ENCODE measurements around the gene RPH3AL. TPM values are rescaled to one million over a fixed set of nuclear protein-coding genes. Genes with fewer than 3 reads are reported as not detected.
A peak's percentile ranks its signal among the peaks of the same experiment; 100 is the strongest.

Gene RPH3AL, protein sequence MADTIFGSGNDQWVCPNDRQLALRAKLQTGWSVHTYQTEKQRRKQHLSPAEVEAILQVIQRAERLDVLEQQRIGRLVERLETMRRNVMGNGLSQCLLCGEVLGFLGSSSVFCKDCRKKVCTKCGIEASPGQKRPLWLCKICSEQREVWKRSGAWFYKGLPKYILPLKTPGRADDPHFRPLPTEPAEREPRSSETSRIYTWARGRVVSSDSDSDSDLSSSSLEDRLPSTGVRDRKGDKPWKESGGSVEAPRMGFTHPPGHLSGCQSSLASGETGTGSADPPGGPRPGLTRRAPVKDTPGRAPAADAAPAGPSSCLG
- total RNA-seq: 1 to 10 TPM; 1.3 to 3.5 TPM
- total RNA-seq: 0.93 to 0.98 reads per million in 2 donors

DNA sequence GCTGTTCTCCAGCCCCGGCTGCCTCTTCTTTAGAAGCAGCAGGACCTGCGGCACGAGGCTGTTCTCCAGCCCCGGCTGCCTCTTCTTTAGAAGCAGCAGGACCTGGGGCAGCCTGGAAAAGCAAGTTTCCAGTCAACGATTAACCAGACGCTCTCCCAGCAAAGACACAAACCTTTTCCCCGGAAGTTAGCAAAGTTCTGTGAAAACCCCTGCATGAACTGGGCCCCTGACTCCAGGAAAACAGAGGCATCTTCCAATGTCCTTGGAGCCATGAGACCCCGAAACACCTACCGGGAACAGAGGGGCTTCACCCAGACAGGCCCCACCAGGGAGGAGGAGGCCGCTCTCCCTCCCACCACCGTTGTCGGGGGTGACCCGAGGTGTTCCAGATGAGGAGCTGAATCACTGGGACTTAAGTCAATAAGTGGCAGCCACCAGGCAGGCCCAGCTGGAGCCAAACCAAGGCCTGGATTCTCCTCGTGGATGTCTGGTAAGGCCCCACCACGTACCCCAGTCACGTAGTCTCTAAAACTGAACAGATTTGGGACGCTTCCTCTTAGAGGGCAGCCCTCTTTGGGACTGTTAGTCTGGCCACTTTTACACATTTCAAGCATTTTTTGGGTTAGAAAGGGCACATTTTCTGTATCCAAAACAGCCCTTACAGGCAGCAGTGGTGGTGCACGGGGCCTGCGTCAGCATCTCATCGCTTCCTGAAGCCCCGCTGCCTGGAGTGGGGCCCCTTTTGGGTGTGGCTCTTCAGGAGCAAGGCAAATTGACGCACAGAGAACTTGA lies at the start of gene RPH3AL:
Gene RPH3AL (minus strand): TSS at position 387 of the 792 bp plus-strand sequence. CDS start 25,264 bp downstream, outside the sequence.
- no peak within 1 kb of the TSS for H3K27ac Mint-ChIP-seq
- ATAC-seq: no peak

DNA sequence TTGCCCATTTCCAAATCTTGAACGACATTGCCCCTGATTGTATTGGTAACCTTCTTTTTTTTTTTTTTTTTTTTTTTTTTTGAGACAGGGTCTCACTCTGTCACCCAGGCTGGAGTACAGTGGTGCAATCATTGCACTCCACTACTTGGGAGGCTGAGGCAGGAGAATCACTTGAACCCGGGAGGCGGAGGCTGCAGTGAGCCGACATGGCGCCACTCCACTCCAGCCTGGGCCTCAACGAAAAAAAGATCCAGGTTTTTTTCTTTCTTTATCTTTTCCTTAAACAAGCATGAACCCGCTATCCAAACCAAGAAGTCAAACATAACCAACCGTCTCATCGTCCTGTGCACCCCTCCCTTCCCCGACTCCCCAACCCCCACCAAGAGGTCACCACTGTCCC lies 47.6 kb upstream of the RPH3AL start:
- DNase-seq (no peak), ATAC-seq (no peak)
- Mint-ChIP-seq H3K4me1 (peaks cover 8% of the 10 kb centered on the region), H3K4me3 (no peak overlapping the region), H3K27ac (no peak overlapping the region), H3K27me3 (no peaks in the 10 kb centered on the region), H3K36me3 (ENCODE audit: low read depth) (peaks cover 4% of the 10 kb centered on the region)
- no peaks in the 10 kb centered on the region for H3K9me3 ChIP-seq (ENCODE audit: control insufficient read depth, low read length, poor library complexity, severe bottlenecking)

More for the DNA sequence above, at the start of gene RPH3AL:
- Mint-ChIP-seq H3K4me3 (no peak within 1 kb of the TSS), H3K27me3 (peaks cover 7% of the 10 kb centered on the region), H3K4me1 (peaks cover 14% of the 10 kb centered on the region), H3K36me3 (ENCODE audit: low read depth) (peaks cover 5% of the 10 kb centered on the region)
- H3K9me3 ChIP-seq (ENCODE audit: control insufficient read depth, low read length, poor library complexity, severe bottlenecking): no peaks in the 10 kb centered on the region
- no peak for DNase-seq

DNA sequence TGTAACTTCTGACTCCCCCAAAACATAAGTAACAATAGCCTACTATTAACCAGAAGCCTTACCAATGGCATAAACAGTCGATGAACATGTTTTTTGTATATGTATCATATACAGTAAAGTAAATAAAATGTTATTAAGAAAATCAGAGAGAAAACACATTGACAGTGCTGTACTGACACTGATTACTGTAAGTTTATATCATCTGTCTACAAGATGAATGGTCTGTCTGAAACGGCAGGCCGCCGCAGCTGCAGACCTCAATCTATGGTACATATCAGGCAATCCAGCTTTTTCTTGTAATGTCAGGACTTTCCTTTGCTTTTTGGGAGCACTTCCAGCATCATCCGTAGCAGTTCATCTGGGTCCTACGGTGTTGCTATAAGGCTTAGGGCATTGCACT lies 44.2 kb upstream of the RPH3AL start:
- Mint-ChIP-seq H3K4me1 (peaks cover 3% of the 10 kb centered on the region), H3K4me3 (no peak overlapping the region), H3K27ac (no peak overlapping the region), H3K36me3 (ENCODE audit: low read depth) (no peaks in the 10 kb centered on the region), H3K27me3 (no peaks in the 10 kb centered on the region)
- H3K9me3 ChIP-seq (ENCODE audit: control insufficient read depth, low read length, poor library complexity, severe bottlenecking): no peaks in the 10 kb centered on the region
- ATAC-seq (no peak), DNase-seq (no peak)

DNA sequence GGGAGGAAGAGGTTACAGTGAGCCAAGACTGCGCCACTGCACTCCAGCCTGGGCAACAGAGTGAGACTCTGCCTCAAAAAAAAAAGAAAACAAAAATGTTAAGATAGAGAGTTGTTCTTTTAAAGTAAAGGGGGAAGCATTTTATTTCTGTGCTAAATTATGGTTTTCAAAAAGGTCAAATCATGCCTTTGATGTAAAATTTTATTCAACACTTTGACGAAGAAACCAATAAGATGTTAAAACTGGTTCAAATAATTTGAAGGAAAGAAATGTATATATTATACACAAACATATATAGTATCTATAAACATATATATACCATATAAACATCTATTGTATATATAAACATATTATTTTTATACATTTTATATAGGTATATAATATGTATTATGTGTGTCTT lies 43.4 kb upstream of the RPH3AL start:
- peak overlapping the region; percentile 72 for H3K27ac Mint-ChIP-seq
- DNase-seq (no peak), ATAC-seq (no peak)
- no peaks in the 10 kb centered on the region for H3K27me3 Mint-ChIP-seq
- H3K36me3 Mint-ChIP-seq (ENCODE audit: low read depth): no peaks in the 10 kb centered on the region
- H3K4me3 Mint-ChIP-seq: no peak overlapping the region
- peaks cover 3% of the 10 kb centered on the region for H3K4me1 Mint-ChIP-seq
- H3K9me3 ChIP-seq (ENCODE audit: control insufficient read depth, low read length, poor library complexity, severe bottlenecking): no peaks in the 10 kb centered on the region

DNA sequence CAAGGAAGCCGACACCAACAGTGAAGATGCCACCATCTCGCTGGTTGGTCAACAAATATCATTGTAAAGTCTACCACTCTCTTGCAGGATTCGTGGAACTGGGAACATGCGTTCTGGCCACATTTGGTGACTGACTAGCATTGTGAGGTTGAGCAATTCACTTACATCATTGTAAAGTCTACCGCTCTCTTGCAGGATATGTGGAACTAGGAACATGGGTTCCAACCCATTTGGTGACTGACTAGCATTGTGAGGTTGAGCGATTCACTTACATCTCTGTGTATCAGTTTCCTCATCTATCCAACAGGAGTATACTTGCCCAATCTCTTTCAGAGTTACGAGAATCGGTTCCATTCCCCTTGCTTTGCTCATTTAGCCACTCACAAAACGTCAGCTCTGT lies 42.6 kb upstream of the RPH3AL start:
- H3K4me1 Mint-ChIP-seq: peaks cover 3% of the 10 kb centered on the region
- no peak overlapping the region for H3K4me3 Mint-ChIP-seq
- H3K27me3 Mint-ChIP-seq: no peaks in the 10 kb centered on the region
- H3K27ac Mint-ChIP-seq: peak overlapping the region; percentile 72
- H3K36me3 Mint-ChIP-seq (ENCODE audit: low read depth): no peaks in the 10 kb centered on the region
- ATAC-seq (no peak), DNase-seq (no peak)
- H3K9me3 ChIP-seq (ENCODE audit: control insufficient read depth, low read length, poor library complexity, severe bottlenecking): no peaks in the 10 kb centered on the region

DNA sequence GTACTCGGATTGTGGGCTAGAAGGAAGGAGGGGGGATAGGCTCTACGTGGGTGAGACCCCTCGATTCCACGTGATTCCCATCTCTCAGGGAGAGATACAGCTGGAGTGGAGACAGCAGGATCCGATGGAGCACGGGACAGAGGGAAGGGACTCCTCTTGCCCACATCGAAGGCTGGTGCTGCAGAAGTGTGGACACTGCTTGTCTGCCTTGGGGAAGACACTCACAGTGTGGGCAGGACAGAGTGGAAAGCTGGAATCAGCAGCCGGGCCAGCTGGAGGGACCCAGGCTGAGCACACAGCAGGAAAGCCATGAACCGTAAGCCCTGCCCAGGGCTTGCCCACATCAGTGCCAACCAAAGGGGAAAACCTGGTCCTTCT lies 42.1 kb upstream of the RPH3AL start:
- H3K27me3 Mint-ChIP-seq: no peaks in the 10 kb centered on the region
- no peaks in the 10 kb centered on the region for H3K36me3 Mint-ChIP-seq (ENCODE audit: low read depth)
- DNase-seq (no peak), ATAC-seq (no peak)
- H3K9me3 ChIP-seq (ENCODE audit: control insufficient read depth, low read length, poor library complexity, severe bottlenecking): no peaks in the 10 kb centered on the region
- peaks cover 3% of the 10 kb centered on the region for H3K4me1 Mint-ChIP-seq
- H3K4me3 Mint-ChIP-seq: no peak overlapping the region
- no peak overlapping the region for H3K27ac Mint-ChIP-seq

DNA sequence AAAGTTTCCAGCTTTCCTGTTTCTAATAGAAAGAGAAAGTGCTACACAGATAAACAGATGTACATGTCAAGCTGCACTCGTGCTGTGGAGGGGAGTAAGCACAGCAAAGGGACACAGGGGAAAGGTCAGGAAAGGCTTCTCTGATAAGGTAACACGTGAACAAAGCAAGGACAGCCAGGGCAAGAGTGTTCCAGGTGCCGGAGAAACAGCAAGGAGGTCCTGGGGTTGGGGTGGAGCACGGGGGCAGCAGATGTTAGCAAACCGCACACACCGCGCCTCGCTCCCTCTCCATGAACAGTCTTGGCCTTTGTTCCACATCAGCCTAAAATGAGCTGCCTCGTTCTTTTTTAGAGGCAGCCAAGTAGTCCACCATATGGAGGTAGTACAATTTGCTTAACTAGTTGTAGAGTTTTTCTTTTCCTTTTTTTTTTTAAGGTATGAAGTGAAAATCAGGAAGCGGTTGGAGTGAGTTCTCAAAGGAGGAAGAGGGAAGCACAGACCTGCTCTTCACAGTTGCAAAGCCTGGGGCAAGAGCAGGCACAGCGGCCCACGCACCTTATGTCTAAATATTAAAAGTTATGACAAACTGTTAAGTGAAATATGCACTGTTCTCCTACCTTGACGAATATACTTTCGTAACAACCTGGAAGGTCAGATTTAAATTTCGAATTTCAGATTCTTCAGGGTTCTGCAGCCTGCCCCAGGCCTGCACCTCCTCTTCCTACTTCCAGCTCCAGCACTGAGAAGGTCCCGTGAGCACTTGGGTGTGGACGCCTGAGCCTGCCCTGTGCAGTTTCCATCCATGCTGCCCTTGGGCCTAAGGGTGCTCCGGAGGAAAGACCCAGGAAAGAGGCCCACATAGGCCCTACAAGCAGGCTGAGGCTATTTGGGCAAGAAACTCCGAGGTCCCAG lies 41.5 kb upstream of the RPH3AL start:
- no peak for ATAC-seq
- H3K36me3 Mint-ChIP-seq (ENCODE audit: low read depth): no peaks in the 10 kb centered on the region
- H3K4me1 Mint-ChIP-seq: peaks cover 3% of the 10 kb centered on the region
- H3K9me3 ChIP-seq (ENCODE audit: control insufficient read depth, low read length, poor library complexity, severe bottlenecking): no peaks in the 10 kb centered on the region
- no peak for DNase-seq
- no peak overlapping the region for H3K4me3 Mint-ChIP-seq
- peak overlapping the region; percentile 41 for H3K27ac Mint-ChIP-seq
- no peaks in the 10 kb centered on the region for H3K27me3 Mint-ChIP-seq

DNA sequence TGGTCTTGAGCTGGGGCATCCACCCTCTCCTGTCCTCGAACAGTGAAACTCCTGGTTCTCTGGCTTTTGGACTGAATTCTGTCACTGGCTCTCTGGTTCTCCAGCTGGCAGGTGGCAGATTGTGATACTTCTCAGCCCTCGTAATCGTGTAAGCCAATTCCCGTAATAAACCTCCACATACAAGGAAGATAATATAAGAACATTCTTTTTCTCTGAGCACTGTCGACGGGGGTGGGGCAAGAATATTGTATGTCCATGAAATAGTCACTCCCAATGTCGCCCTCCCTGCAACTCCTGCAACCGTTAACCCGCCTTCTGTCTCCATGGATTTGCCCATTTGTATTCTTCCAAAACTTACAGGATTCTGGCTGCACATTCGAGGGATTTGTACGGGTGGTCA lies 39.2 kb upstream of the RPH3AL start:
- Mint-ChIP-seq H3K36me3 (ENCODE audit: low read depth) (peaks cover 2% of the 10 kb centered on the region), H3K4me1 (peaks cover 5% of the 10 kb centered on the region), H3K27me3 (peaks cover 6% of the 10 kb centered on the region), H3K4me3 (no peak overlapping the region), H3K27ac (no peak overlapping the region)
- DNase-seq (no peak), ATAC-seq (no peak)
- H3K9me3 ChIP-seq (ENCODE audit: control insufficient read depth, low read length, poor library complexity, severe bottlenecking): no peaks in the 10 kb centered on the region

DNA sequence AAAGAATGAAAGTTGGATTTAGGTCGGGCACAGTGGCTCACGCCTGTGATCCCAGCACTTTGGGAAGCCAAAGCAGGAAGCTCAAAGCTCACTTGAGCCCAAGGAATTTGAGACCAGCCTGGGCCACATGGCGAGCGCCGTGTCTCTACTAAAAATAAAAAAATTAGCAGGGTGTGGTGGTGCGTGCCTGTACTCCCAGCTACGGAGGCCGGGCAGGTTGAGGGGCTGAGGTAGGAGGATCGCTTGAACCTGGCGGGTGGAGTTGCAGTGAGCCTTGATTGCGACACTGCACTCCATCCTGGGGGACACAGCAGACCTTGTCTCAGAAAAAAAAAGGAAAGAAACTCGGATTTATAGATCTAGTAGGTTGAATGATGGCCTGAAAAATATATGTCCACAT lies 37.4 kb upstream of the RPH3AL start:
- H3K27me3 Mint-ChIP-seq: peaks cover 11% of the 10 kb centered on the region
- ATAC-seq (no peak), DNase-seq (no peak)
- peaks cover 2% of the 10 kb centered on the region for H3K36me3 Mint-ChIP-seq (ENCODE audit: low read depth)
- H3K4me1 Mint-ChIP-seq: peaks cover 5% of the 10 kb centered on the region
- H3K4me3 Mint-ChIP-seq: no peak overlapping the region
- no peaks in the 10 kb centered on the region for H3K9me3 ChIP-seq (ENCODE audit: control insufficient read depth, low read length, poor library complexity, severe bottlenecking)
- H3K27ac Mint-ChIP-seq: no peak overlapping the region

DNA sequence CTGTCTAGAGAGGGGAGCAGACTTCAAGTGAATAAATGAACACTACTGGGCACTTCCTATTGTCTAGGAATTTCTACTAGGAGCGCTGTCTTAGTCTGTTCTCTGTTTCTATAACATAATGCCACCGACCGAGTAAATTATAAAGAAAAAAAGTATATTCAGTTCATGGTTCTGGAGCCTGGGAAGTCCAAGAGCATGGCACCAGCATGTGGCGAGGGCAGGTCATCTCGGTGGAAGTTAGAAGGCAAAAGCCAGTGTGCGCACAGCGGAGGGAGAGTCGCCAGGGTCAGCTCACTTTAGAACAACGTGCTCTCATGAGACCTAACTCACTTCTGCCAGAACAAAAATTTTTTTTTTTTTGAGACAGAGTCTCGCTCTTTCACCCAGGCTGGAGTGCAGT lies 35.5 kb upstream of the RPH3AL start:
- peak overlapping the region; percentile 60 for H3K4me3 Mint-ChIP-seq
- H3K27ac Mint-ChIP-seq: no peak overlapping the region
- peaks cover 11% of the 10 kb centered on the region for H3K27me3 Mint-ChIP-seq

DNA sequence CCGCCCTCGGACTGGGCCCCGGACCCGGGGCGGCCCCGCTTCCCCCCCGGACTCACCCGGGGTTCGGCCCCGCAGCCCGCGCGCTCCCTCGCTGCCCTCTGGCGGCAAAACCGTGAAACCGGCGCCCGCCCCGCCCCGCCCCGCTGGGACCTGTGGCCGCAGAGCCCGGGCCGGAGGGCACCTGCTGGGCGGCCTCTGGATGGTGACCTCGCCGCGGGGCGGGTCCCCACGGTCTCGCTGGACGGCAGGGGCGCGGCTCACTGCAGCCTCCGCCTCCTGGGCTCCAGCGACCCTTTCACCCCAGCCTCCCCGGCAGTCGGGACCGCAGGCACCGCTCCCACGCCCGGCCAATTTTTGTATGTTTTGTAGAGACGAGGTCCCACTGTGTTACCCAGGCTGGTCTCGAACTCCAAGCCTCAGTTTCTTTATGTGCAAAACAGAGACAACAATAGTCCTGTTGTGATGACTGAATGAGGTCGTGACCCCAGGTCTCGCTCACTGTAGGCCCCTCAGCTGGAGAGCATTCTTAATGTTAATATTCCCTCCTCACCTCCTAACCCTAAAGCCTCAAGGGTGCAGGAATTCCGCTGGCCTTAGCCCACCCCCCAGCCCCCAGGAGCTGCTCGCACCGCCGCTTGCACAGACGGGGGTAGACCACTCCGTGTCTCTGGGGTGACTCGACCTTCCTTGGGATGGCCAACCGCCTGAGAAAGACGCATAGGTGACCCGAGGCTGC lies 33.7 kb upstream of the RPH3AL start:
- peak overlapping the region; percentile 88 for H3K4me3 Mint-ChIP-seq
- H3K27me3 Mint-ChIP-seq: peaks cover 11% of the 10 kb centered on the region
- peak; percentile 83 for ATAC-seq
- peak overlapping the region; percentile 70 for H3K27ac Mint-ChIP-seq
- H3K36me3 Mint-ChIP-seq (ENCODE audit: low read depth): peaks cover 4% of the 10 kb centered on the region
- DNase-seq: peak; percentile 51 to 59 (median 56)
- H3K9me3 ChIP-seq (ENCODE audit: control insufficient read depth, low read length, poor library complexity, severe bottlenecking): no peaks in the 10 kb centered on the region
- peaks cover 15% of the 10 kb centered on the region for H3K4me1 Mint-ChIP-seq

More for the DNA sequence above, 35.5 kb upstream of the RPH3AL start:
- ATAC-seq (no peak), DNase-seq (no peak)
- Mint-ChIP-seq H3K36me3 (ENCODE audit: low read depth) (peaks cover 4% of the 10 kb centered on the region), H3K4me1 (peaks cover 12% of the 10 kb centered on the region)
- no peaks in the 10 kb centered on the region for H3K9me3 ChIP-seq (ENCODE audit: control insufficient read depth, low read length, poor library complexity, severe bottlenecking)

DNA sequence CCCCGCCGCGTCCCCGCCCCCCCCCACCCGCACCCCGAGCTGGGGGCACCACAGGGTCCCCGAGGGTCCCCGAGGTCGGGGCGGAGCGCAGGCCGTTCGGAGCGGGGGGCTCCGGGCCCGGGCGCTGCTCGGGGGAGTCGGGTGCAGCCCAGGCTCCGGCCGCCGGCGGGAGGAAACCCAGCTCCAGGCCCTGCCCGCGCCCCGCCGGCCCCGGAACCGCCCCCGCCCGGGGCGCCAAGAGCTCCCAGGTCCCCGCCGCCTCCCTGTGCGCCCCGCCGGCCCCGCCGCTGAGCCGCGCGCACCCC lies 33.2 kb upstream of the RPH3AL start:
- no peak for DNase-seq
- Mint-ChIP-seq H3K36me3 (ENCODE audit: low read depth) (peaks cover 4% of the 10 kb centered on the region), H3K27me3 (peaks cover 11% of the 10 kb centered on the region), H3K27ac (no peak overlapping the region), H3K4me1 (peaks cover 15% of the 10 kb centered on the region), H3K4me3 (no peak overlapping the region)
- no peaks in the 10 kb centered on the region for H3K9me3 ChIP-seq (ENCODE audit: control insufficient read depth, low read length, poor library complexity, severe bottlenecking)
- no peak for ATAC-seq

Measured in T-helper 17 cell (primary cell).